HepG2 (cell line): ENCODE measurements around the gene SCN8A. TPM values are rescaled to one million over a fixed set of nuclear protein-coding genes. Genes with fewer than 3 reads are reported as not detected.

Experiments
- CEBPB ChIP-seq: IDR thresholded peaks from 2 replicates; pipeline ENCODE4 v1.6.1; 2011; ENCODE audit warnings: low read depth, low read length, improper control_type of control experiment, borderline replicate concordance
- CEBPG ChIP-seq: IDR thresholded peaks from 2 replicates; pipeline ENCODE4 v1.6.1; 2016
- GABPB1 ChIP-seq: IDR thresholded peaks from 2 replicates; pipeline ENCODE4 v1.6.1; 2016; ENCODE audit warnings: mild to moderate bottlenecking, missing genetic modification reagents, moderate library complexity, missing compliant biosample characterization
- NFE2L2 ChIP-seq: fragments of 150-350 bp; IDR thresholded peaks from 2 replicates; pipeline ENCODE4 v1.6.1; 2014; ENCODE audit warnings: low read length
- NR0B2 ChIP-seq: sonication (generic); formaldehyde crosslinking; IDR thresholded peaks from 2 replicates; pipeline ENCODE4 v1.4.0; 2020; ENCODE audit warnings: mild to moderate bottlenecking, missing genetic modification reagents
- RBM22 ChIP-seq: fragments of 200-400 bp; formaldehyde crosslinking; optimal IDR thresholded peaks from 2 replicates; pipeline ENCODE3; 2017; ENCODE audit warnings: mild to moderate bottlenecking, low read length, moderate library complexity
- SOX13 ChIP-seq, 3 experiments: fragments of 450-650 bp in 1 of 3; sonication (generic) in 1 of 3; formaldehyde crosslinking in 1 of 3; IDR thresholded peaks in 2 of 3; conservative IDR thresholded peaks in 1 of 3; 2 replicates each; pipeline versions ENCODE4 v1.5.0 to v1.6.1; 2016 to 2020; ENCODE audit warnings: antibody characterized with exemption in 1 of 3, mild to moderate bottlenecking in 1 of 3, missing compliant biosample characterization in 1 of 3, missing genetic modification reagents in 1 of 3, moderate library complexity in 1 of 3
- TAF1 ChIP-seq: sonication (generic); formaldehyde crosslinking; IDR thresholded peaks from 2 replicates; pipeline ENCODE4 v1.4.0; 2020; ENCODE audit warnings: missing genetic modification reagents
- TEAD3 ChIP-seq: optimal IDR thresholded peaks from 2 replicates; pipeline ENCODE3; 2016; ENCODE audit warnings: borderline replicate concordance
- YY1 ChIP-seq: IDR thresholded peaks from 2 replicates; pipeline ENCODE4 v1.6.1; 2011; ENCODE audit warnings: low read length, low read depth, moderate library complexity, mild to moderate bottlenecking; ENCODE audit not compliant: insufficient read depth, insufficient replicate concordance
- ZNF407 ChIP-seq: sonication (generic); formaldehyde crosslinking; IDR thresholded peaks from one replicate; pipeline ENCODE4 v1.5.1; 2020; ENCODE audit warnings: mild to moderate bottlenecking, missing genetic modification reagents; ENCODE audit errors: not compliant biosample characterization
- ZNF687 ChIP-seq: sonication (generic); formaldehyde crosslinking; IDR thresholded peaks from 2 replicates; pipeline ENCODE4 v1.5.1; 2020; ENCODE audit warnings: mild to moderate bottlenecking, missing genetic modification reagents, moderate library complexity
- ZNF891 ChIP-seq: sonication (generic); formaldehyde crosslinking; IDR thresholded peaks from 2 replicates; pipeline ENCODE4 v1.5.0; 2020; ENCODE audit warnings: mild to moderate bottlenecking, missing genetic modification reagents
- polyA plus RNA-seq, 8 experiments: library from polyadenylated mRNA; depleted of rRNA in 3 of 8; stranded (reverse) in 7 of 8; unstranded in 1 of 8; fragments of >200 nt; fragmentation: Illumina TruSeq in 4 of 8; extraction: Trizol in 4 of 8; gene quantifications; 2 replicates each; pipeline versions ENCODE4 v1.2.1 to v1.2.3, GENCODE V29; 2011 to 2016; ENCODE audit warnings: low read depth in 4 of 8, missing spikeins in 1 of 8, mixed read lengths in 1 of 8; ENCODE audit not compliant: insufficient read depth in 1 of 8
- total RNA-seq, 5 experiments: library from RNA; depleted of rRNA; stranded (reverse); fragments of >200 nt; fragmentation: Illumina TruSeq; extraction: Trizol; gene quantifications; 2 replicates each; pipeline ENCODE4 v1.2.3, GENCODE V29; 2016; ENCODE audit warnings: low read depth in 1 of 5

The SCN8A gene
- total and polyA plus RNA-seq, 2 of the 13 experiments (the other 11 are each of a cell fraction or from before 2014, with no cell fraction given): 0.57 to 1.4 TPM

DNA sequence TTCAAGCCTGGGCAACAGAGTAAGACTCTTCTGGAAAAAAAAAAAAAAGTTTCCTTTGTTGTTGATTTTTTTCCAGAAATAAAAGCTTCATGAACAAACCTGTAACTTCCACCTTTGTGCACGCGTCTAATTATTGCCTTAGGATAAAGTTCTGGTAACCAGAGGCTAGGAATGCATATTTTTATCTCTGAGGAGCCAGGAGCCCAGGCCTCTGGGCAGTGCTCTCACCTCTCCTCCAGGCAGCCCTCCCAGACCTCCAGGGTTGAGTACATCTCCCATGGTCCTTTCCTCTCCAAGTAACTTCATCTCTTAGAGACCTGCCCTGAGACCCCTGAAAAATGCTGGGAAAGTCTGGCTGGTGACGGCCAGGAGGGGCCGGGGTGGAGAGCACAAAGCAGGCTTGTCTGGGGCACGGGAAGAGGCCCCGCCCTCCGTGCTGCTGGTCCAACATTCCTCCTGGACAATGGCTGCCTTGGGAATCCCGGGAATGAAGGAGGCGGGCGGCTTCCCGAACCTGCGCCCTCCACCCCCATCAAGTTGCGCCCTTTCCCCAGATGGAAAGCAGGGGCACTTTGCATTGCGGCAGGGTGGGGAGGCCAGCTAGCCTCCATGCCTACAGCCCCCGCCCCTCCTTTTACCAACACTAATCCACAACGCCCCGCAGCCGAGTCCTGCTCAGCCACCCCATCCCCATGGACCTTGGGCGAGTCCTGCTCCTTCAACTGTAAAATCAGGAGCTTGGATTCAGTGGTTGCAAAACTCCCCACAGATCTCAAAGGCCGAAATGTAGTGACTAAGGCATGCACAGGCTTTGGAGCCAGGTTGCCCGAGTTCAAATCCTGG, 264.8 kb downstream of the SCN8A start (continued):
- TF ChIP-seq ZNF687 (CRISPR knock-in tag): peak; percentile 42; the same call in 1 of the 2 replicates
- no peak for TF ChIP-seq TAF1
- peak; percentile 26; the same call in 1 of the 2 replicates for TF ChIP-seq CEBPB
- no peak for TF ChIP-seq RBM22
- TF ChIP-seq SOX13 (IDR thresholded peaks at IDR 0.05): no peak
- TF ChIP-seq SOX13 (CRISPR knock-in tag; conservative IDR thresholded peaks at IDR 0.05 in 1 of 2, IDR thresholded peaks at IDR 0.05 in 1 of 2): peak in 1 of 2 experiments; percentile 50; a peak in 2 of 4 replicates
- peak; percentile 84 for TF ChIP-seq TEAD3 (CRISPR knock-in tag)
- TF ChIP-seq ZNF407 (CRISPR knock-in tag): no peak
- no peak for TF ChIP-seq NR0B2 (CRISPR knock-in tag)
- peak; percentile 75 for TF ChIP-seq YY1
- 0 out of 2 replicates have a peak, but pooled peaks have one; percentile 35 for TF ChIP-seq ZNF891 (CRISPR knock-in tag)
- 0 out of 2 replicates have a peak, but pooled peaks have one; percentile 18 for TF ChIP-seq CEBPG (CRISPR knock-in tag)
- TF ChIP-seq GABPB1 (CRISPR knock-in tag): peak; percentile 26; the same call in 1 of the 2 replicates
- TF ChIP-seq NFE2L2: no peak
